HG03159 (cell line): ENCODE data around the gene CCRL2.
"Not testable (repeated sequence)": the region's sequence is repeated elsewhere in the genome, so short reads cannot be mapped to it uniquely, and the experiment has no call there.

Experiments
- ATAC-seq: cut with Tn5 transposase; IDR thresholded peaks from one replicate; pipeline ENCODE4 v1.9.1; 2021; ENCODE audit warnings: mild to moderate bottlenecking, moderate library complexity; ENCODE audit not compliant: unreplicated experiment

Gene CCRL2

GRCh38 chr3:46427404-46427803 is 20.3 kb downstream of the CCRL2 start:
- ATAC-seq: not testable (repeated sequence)

- ATAC-seq: no peak
These were observed 21.1 kb downstream of the CCRL2 start for GRCh38 chr3:46427916-46428833.

GRCh38 chr3:46429250-46429649 is 22.2 kb downstream of the CCRL2 start:
- no peak for ATAC-seq

- ATAC-seq: no peak
These were observed 22.6 kb downstream of the CCRL2 start for GRCh38 chr3:46429671-46430070.

GRCh38 chr3:46430879-46431278 is 23.8 kb downstream of the CCRL2 start:
- ATAC-seq: not testable (repeated sequence)

GRCh38 chr3:46431905-46432304 is 24.8 kb downstream of the CCRL2 start:
- ATAC-seq: not testable (repeated sequence)

- not testable (repeated sequence) for ATAC-seq
These were observed 26.1 kb downstream of the CCRL2 start for GRCh38 chr3:46433118-46433517.

GRCh38 chr3:46433841-46434240 is 26.8 kb downstream of the CCRL2 start:
- no peak for ATAC-seq

GRCh38 chr3:46435081-46435726 is 28.1 kb downstream of the CCRL2 start:
- ATAC-seq: no peak

GRCh38 chr3:46438831-46439230 is 31.8 kb downstream of the CCRL2 start:
- ATAC-seq: no peak

- no peak for ATAC-seq
These were observed 33.7 kb downstream of the CCRL2 start for GRCh38 chr3:46440531-46441294.

GRCh38 chr3:46442576-46443530 is 35.8 kb downstream of the CCRL2 start:
- ATAC-seq: no peak

GRCh38 chr3:46447228-46447985 is 40.3 kb downstream of the CCRL2 start:
- no peak for ATAC-seq

GRCh38 chr3:46448721-46449120 is 41.7 kb downstream of the CCRL2 start:
- ATAC-seq: no peak

GRCh38 chr3:46449755-46450552 is 42.9 kb downstream of the CCRL2 start:
- no peak for ATAC-seq

GRCh38 chr3:46453526-46454208 is 46.6 kb downstream of the CCRL2 start:
- no peak for ATAC-seq

- no peak for ATAC-seq
These were observed 47.1 kb downstream of the CCRL2 start for GRCh38 chr3:46454209-46454595.

GRCh38 chr3:46454606-46455005 is 47.5 kb downstream of the CCRL2 start:
- no peak for ATAC-seq
